ENCODE results near the gene PNPLA1.
"Not testable (repeated sequence)": the region's sequence is repeated elsewhere in the genome, so short reads cannot be mapped to it uniquely, and the experiment has no call there.

The PNPLA1 gene

GRCh38 chr6:36331381-36331780 is 61.5 kb downstream of the PNPLA1 start:
- Histone ChIP-seq H3K4me3 (no peak overlapping the region), H3K27ac (no peak overlapping the region)

GRCh38 chr6:36333171-36333895 is 63.5 kb downstream of the PNPLA1 start:
- H3K27ac ChIP-seq = no peak overlapping the region
- H3K4me3 ChIP-seq = no peak overlapping the region

- Histone ChIP-seq H3K27ac (peak overlapping the region in 2 of 21 experiments; percentile 3 to 7), H3K4me3 (no peak overlapping the region)
These were observed 64.3 kb downstream of the PNPLA1 start for GRCh38 chr6:36333931-36334725.

- Histone ChIP-seq H3K27ac (no peak overlapping the region), H3K4me3 (no peak overlapping the region)
These were observed 65.1 kb downstream of the PNPLA1 start for GRCh38 chr6:36334832-36335459.

- H3K4me3 ChIP-seq = no peak overlapping the region
- H3K27ac ChIP-seq = no peak overlapping the region
These were observed 65.8 kb downstream of the PNPLA1 start for GRCh38 chr6:36335465-36336207.

GRCh38 chr6:36336208-36336710 is 66.4 kb downstream of the PNPLA1 start:
- H3K27ac ChIP-seq = no peak overlapping the region
- no peak overlapping the region for H3K4me3 ChIP-seq

- Histone ChIP-seq H3K27ac (no peak within 1 kb of the TSS), H3K4me3 (no peak within 1 kb of the TSS)
These were observed 67.0 kb downstream of the PNPLA1 start, which contains the start of gene BNIP5 for GRCh38 chr6:36336779-36337241. Gene BNIP5 (minus strand): TSS chr6:36336888. CDS start chr6:36330690, 6,198 bp downstream.

GRCh38 chr6:36337814-36338213 is 68.0 kb downstream of the PNPLA1 start:
- Histone ChIP-seq H3K4me3 (no peak overlapping the region), H3K27ac (no peak overlapping the region)

- H3K4me3 ChIP-seq, H3K27ac ChIP-seq: not testable (repeated sequence)
These were observed 68.4 kb downstream of the PNPLA1 start for GRCh38 chr6:36338223-36338622.

- Histone ChIP-seq H3K27ac (no peak overlapping the region), H3K4me3 (no peak overlapping the region)
These were observed 69.3 kb downstream of the PNPLA1 start for GRCh38 chr6:36339146-36339545.

GRCh38 chr6:36340306-36340617 is 70.4 kb downstream of the PNPLA1 start:
- Histone ChIP-seq H3K27ac (no peak overlapping the region), H3K4me3 (no peak overlapping the region)

GRCh38 chr6:36340618-36341454 is 71.0 kb downstream of the PNPLA1 start:
- H3K4me3 ChIP-seq = peak overlapping the region in 2 of 7 experiments; percentile 17 to 18
- peak overlapping the region in 3 of 21 experiments; percentile 31 to 55 (median 37) for H3K27ac ChIP-seq

GRCh38 chr6:36343109-36343680 is 73.3 kb downstream of the PNPLA1 start:
- Histone ChIP-seq H3K4me3 (no peak overlapping the region), H3K27ac (no peak overlapping the region)

- Histone ChIP-seq H3K27ac (no peak overlapping the region), H3K4me3 (no peak overlapping the region)
These were observed 76.0 kb downstream of the PNPLA1 start for GRCh38 chr6:36345681-36346466.

- no peak overlapping the region for H3K27ac ChIP-seq
- H3K4me3 ChIP-seq = no peak overlapping the region
These were observed 76.8 kb downstream of the PNPLA1 start for GRCh38 chr6:36346486-36347273.

- H3K27ac ChIP-seq = peak overlapping the region in 1 of 21 experiments; percentile 10
- H3K4me3 ChIP-seq = no peak overlapping the region
These were observed 77.8 kb downstream of the PNPLA1 start for GRCh38 chr6:36347621-36348020.

GRCh38 chr6:36349240-36349639 is 79.4 kb downstream of the PNPLA1 start:
- no peak overlapping the region for H3K27ac ChIP-seq
- no peak overlapping the region for H3K4me3 ChIP-seq

Measured in skin epidermis (tissue), 12 donors.